H1 (cell line): Measurements from ENCODE around the gene CD79A. TPM values are rescaled to one million over a fixed set of nuclear protein-coding genes. Genes with fewer than 3 reads are reported as not detected.

Source experiments
- CTCF ChIA-PET: fragments of 300-600 bp; sonication (Branson Sonifier 250); formaldehyde crosslinking; loops from one replicate; lab custom pipeline; 2021; ENCODE audit not compliant: partially characterized antibody; lab: Charles Lee
- POLR2A ChIA-PET: fragments of 300-600 bp; sonication (Branson Sonifier 250); formaldehyde crosslinking; loops from one replicate; lab custom pipeline; 2021; ENCODE audit warnings: inconsistent platforms; ENCODE audit not compliant: partially characterized antibody; lab: Charles Lee
- DNase-seq, 2 experiments: peaks; one replicate each; pipeline versions ENCODE4 v3.0.0 to v3.0.0-alpha.2; 2010 to 2022; ENCODE audit warnings: low spot score in 2 of 2, low read depth in 1 of 2, mixed read lengths in 1 of 2
- FAIRE-seq: peaks from 2 replicates; lab custom pipeline; 2011; peaks lifted over from hg19 to GRCh38; lab: Jason Lieb, UNC
- H2AFZ ChIP-seq: 2 replicates; pipeline ENCODE4 v1.8.1; 2012; ENCODE audit warnings: low read length, inconsistent platforms
- H2AK5ac ChIP-seq: 2 replicates; pipeline ENCODE4 v1.6.1; 2013; ENCODE audit warnings: low read depth, low read length
- H2BK120ac ChIP-seq: replicated peaks from 2 replicates; pipeline ENCODE3; 2013; ENCODE audit warnings: low read depth, low read length, inconsistent platforms
- H2BK12ac ChIP-seq: 2 replicates; pipeline ENCODE4 v1.6.1; 2013; ENCODE audit warnings: low read depth, low read length
- H2BK15ac ChIP-seq: 2 replicates; pipeline ENCODE4 v1.6.1; 2013; ENCODE audit warnings: low read length
- H2BK20ac ChIP-seq: 2 replicates; pipeline ENCODE4 v1.6.1; 2013; ENCODE audit warnings: low read length
- H2BK5ac ChIP-seq: 2 replicates; pipeline ENCODE4 v1.6.1; 2013; ENCODE audit warnings: low read depth, low read length
- H3K14ac ChIP-seq: 2 replicates; pipeline ENCODE4 v1.6.1; 2013; ENCODE audit warnings: inconsistent platforms; ENCODE audit not compliant: insufficient read length
- H3K18ac ChIP-seq: 2 replicates; pipeline ENCODE4 v1.6.1; 2013; ENCODE audit warnings: low read length; ENCODE audit errors: extremely low read depth
- H3K23ac ChIP-seq: 2 replicates; pipeline ENCODE4 v1.6.1; 2013; ENCODE audit warnings: inconsistent platforms; ENCODE audit not compliant: insufficient read length
- H3K23me2 ChIP-seq: 2 replicates; pipeline ENCODE4 v1.6.1; 2013; ENCODE audit warnings: low read depth, low read length
- H3K27ac ChIP-seq: 2 replicates; pipeline ENCODE4 v1.6.1; 2011; ENCODE audit warnings: low read depth, low read length, inconsistent platforms
- H3K27me3 ChIP-seq, 4 experiments: replicated peaks in 1 of 4; 1 replicate in 1 of 4; 2 replicates in 3 of 4; pipeline versions ENCODE4 v1.6.1 to v1.8.1; 2011 to 2013; ENCODE audit warnings: low read length in 3 of 4, mild to moderate bottlenecking in 3 of 4, inconsistent platforms in 2 of 4, mixed read lengths in 2 of 4, moderate library complexity in 1 of 4; ENCODE audit not compliant: control insufficient read depth in 3 of 4, insufficient read depth in 3 of 4; ENCODE audit errors: extremely low read depth in 1 of 4
- H3K36me3 ChIP-seq, 4 experiments: 2 replicates each; pipeline versions ENCODE4 v1.6.1 to v1.8.1; 2011 to 2013; ENCODE audit warnings: mild to moderate bottlenecking in 4 of 4, low read length in 3 of 4, moderate library complexity in 2 of 4, control low read depth in 1 of 4, inconsistent platforms in 1 of 4; ENCODE audit not compliant: insufficient read depth in 4 of 4, control insufficient read depth in 2 of 4
- H3K4ac ChIP-seq: replicated peaks from 2 replicates; pipeline ENCODE3; 2013; ENCODE audit warnings: low read length, low read depth, mixed read lengths, inconsistent platforms; ENCODE audit not compliant: insufficient read length
- H3K4me1 ChIP-seq, 4 experiments: replicated peaks in 1 of 4; 1 replicate in 1 of 4; 2 replicates in 3 of 4; pipeline versions ENCODE4 v1.6.1 to v1.8.1; 2011 to 2013; ENCODE audit warnings: low read length in 3 of 4, inconsistent platforms in 2 of 4, mixed read lengths in 1 of 4; ENCODE audit not compliant: insufficient read depth in 4 of 4, control insufficient read depth in 3 of 4
- H3K4me2 ChIP-seq, 2 experiments: 2 replicates each; pipeline versions ENCODE4 v1.6.1 to v1.8.1; 2011 to 2013; ENCODE audit warnings: low read depth in 2 of 2, low read length in 2 of 2, control low read depth in 1 of 2, inconsistent platforms in 1 of 2, mild to moderate bottlenecking in 1 of 2; ENCODE audit not compliant: insufficient read depth in 1 of 2
- H3K4me3 ChIP-seq, 4 experiments: fragments of 200-600, 300-600 bp in 1 of 4; sonication (generic), shearing (Covaris generic), sonication (Bioruptor Twin) in 1 of 4; 2 replicates each; pipeline versions ENCODE4 v1.5.1 to v1.8.1; 2011 to 2016; ENCODE audit warnings: low read length in 4 of 4, low read depth in 3 of 4, control low read depth in 2 of 4, inconsistent platforms in 2 of 4, mild to moderate bottlenecking in 2 of 4, mixed read lengths in 1 of 4, moderate library complexity in 1 of 4; ENCODE audit not compliant: insufficient read depth in 2 of 4; ENCODE audit errors: extremely low read depth in 1 of 4
- H3K56ac ChIP-seq: replicated peaks from 2 replicates; pipeline ENCODE3; 2013; ENCODE audit warnings: low read depth, mild to moderate bottlenecking, mixed read lengths, low read length, inconsistent platforms; ENCODE audit not compliant: insufficient read length
- H3K79me1 ChIP-seq: 2 replicates; pipeline ENCODE4 v1.6.1; 2013; ENCODE audit warnings: low read depth, low read length, control low read depth
- H3K79me2 ChIP-seq, 2 experiments: 2 replicates each; pipeline versions ENCODE4 v1.6.1 to v1.8.1; 2012 to 2013; ENCODE audit warnings: low read length in 2 of 2, mild to moderate bottlenecking in 2 of 2, inconsistent platforms in 1 of 2; ENCODE audit not compliant: insufficient read depth in 2 of 2, control insufficient read depth in 1 of 2
- H3K9ac ChIP-seq, 4 experiments: replicated peaks in 1 of 4; 1 replicate in 1 of 4; 2 replicates in 3 of 4; pipeline versions ENCODE4 v1.6.1 to v1.8.1; 2011 to 2013; ENCODE audit warnings: low read depth in 3 of 4, low read length in 3 of 4, control low read depth in 2 of 4, mild to moderate bottlenecking in 2 of 4, moderate library complexity in 2 of 4, inconsistent platforms in 1 of 4; ENCODE audit errors: extremely low read depth in 1 of 4
- H3K9me3 ChIP-seq, 2 experiments: 2 replicates each; pipeline versions ENCODE4 v1.6.1 to v1.8.1; 2012 to 2013; ENCODE audit warnings: mild to moderate bottlenecking in 2 of 2, moderate library complexity in 2 of 2, control low read depth in 1 of 2, inconsistent platforms in 1 of 2, low read depth in 1 of 2, low read length in 1 of 2, mixed read lengths in 1 of 2; ENCODE audit not compliant: insufficient read depth in 2 of 2
- H4K20me1 ChIP-seq, 2 experiments: replicated peaks in 1 of 2; 2 replicates each; pipeline versions ENCODE3 to v1.8.1; 2011 to 2013; ENCODE audit warnings: inconsistent platforms in 2 of 2, low read length in 2 of 2, mild to moderate bottlenecking in 1 of 2; ENCODE audit not compliant: insufficient read depth in 2 of 2, control insufficient read depth in 1 of 2
- H4K5ac ChIP-seq: 2 replicates; pipeline ENCODE4 v1.6.1; 2013; ENCODE audit warnings: low read length, low read depth, mixed read lengths, inconsistent platforms; ENCODE audit not compliant: insufficient read length
- H4K8ac ChIP-seq: 2 replicates; pipeline ENCODE4 v1.8.0; 2013; ENCODE audit warnings: mild to moderate bottlenecking, moderate library complexity, low read length, inconsistent platforms; ENCODE audit not compliant: insufficient read depth; ENCODE audit errors: extremely low read depth
- H4K91ac ChIP-seq: replicated peaks from 2 replicates; pipeline ENCODE3; 2013; ENCODE audit warnings: low read length, mixed read lengths, inconsistent platforms; ENCODE audit not compliant: insufficient read length
- E2F6 ChIP-seq: IDR thresholded peaks from 2 replicates; pipeline ENCODE4 v1.6.1; 2012; ENCODE audit warnings: inconsistent platforms
- EGR1 ChIP-seq: IDR thresholded peaks from 2 replicates; pipeline ENCODE4 v1.6.1; 2011; ENCODE audit warnings: low read depth, low read length, borderline replicate concordance
- WGBS, 2 experiments: shearing (Covaris generic) in 1 of 2; methylation state at CpG; one replicate each; pipeline versions ENCODE4 v1.1.6 to v1.1.7; 2013 to 2015; ENCODE audit warnings: low lambda C conversion rate in 2 of 2, mixed read lengths in 2 of 2, inconsistent platforms in 1 of 2, low coverage in 1 of 2, missing lambda C conversion rate in 1 of 2; ENCODE audit not compliant: insufficient replicate concordance in 2 of 2, insufficient coverage in 1 of 2, insufficient read length in 1 of 2; ENCODE audit errors: extremely low coverage in 1 of 2, missing lambda C conversion rate in 1 of 2; 5-methylcytosine and 5-hydroxymethylcytosine counted together
- polyA plus RNA-seq, 7 experiments: library from polyadenylated mRNA; depleted of rRNA in 3 of 7; stranded (reverse) in 5 of 7; unstranded in 2 of 7; fragments of >200 nt in 5 of 7; fragments of 200-250 nt in 2 of 7; gene quantifications; 1 replicate in 5 of 7; 2 replicates in 1 of 7; 4 replicates in 1 of 7; pipeline versions ENCODE4 v1.2.1 to v1.2.3, GENCODE V29; 2011 to 2013; ENCODE audit warnings: missing spikeins in 2 of 7, mixed read lengths in 2 of 7
- total RNA-seq: library from RNA; stranded (reverse); fragmentation: NEBNext Ultra II Directional; extraction: Animal tissue kit (Norgen Biotek cat#: 25700); gene quantifications from 2 replicates; pipeline ENCODE4 v1.2.1, GENCODE V29; 2021

CD79A gene
- total and polyA plus RNA-seq, 2 of the 8 experiments (the other 6 are each of a cell fraction or from before 2014, with no cell fraction given) = 0.54 to 0.77 TPM

GRCh38 chr19:41892173-41892902 is 15.3 kb downstream of the CD79A start:
- H3K79me1 ChIP-seq = no peaks in the 10 kb centered on the region
- H3K4me2 ChIP-seq = no peak overlapping the region
- DNase-seq (no peak), FAIRE-seq (no peak)
- H3K4ac ChIP-seq = no peak overlapping the region
- H2AK5ac ChIP-seq = no peak overlapping the region
- H3K27ac ChIP-seq = no peak overlapping the region
- H3K23ac ChIP-seq = no peak overlapping the region
- H3K27me3 ChIP-seq = no peaks in the 10 kb centered on the region
- no peak overlapping the region for H3K4me3 ChIP-seq
- CTCF ChIA-PET = interaction anchor here (0.7 to 2.5 kb wide), 4 partner anchors 10 to 66 kb away, joined by 3 to 12 read pairs (median 5); no protein-coding TSS in a partner anchor
- peak overlapping the region; percentile 14; the same call in 1 of the 2 replicates for H4K8ac ChIP-seq
- no peak overlapping the region for H2BK20ac ChIP-seq
- no peak overlapping the region for H4K5ac ChIP-seq
- peaks cover 0 to 6% of the 10 kb centered on the region in 2 experiments for H4K20me1 ChIP-seq
- H3K79me2 ChIP-seq = no peaks in the 10 kb centered on the region
- H3K56ac ChIP-seq = no peak overlapping the region
- POLR2A ChIA-PET = interaction anchor here (1.3 to 13.9 kb wide), 3 partner anchors 14 to 32 kb away, joined by 3 to 298 read pairs (median 6); no protein-coding TSS in a partner anchor
- H3K18ac ChIP-seq = no peak overlapping the region
- TF ChIP-seq E2F6 (peak; percentile 43; the same call in 1 of the 2 replicates), EGR1 (no peak)
- H3K9ac ChIP-seq = no peak overlapping the region
- no peak overlapping the region for H2BK120ac ChIP-seq
- H4K91ac ChIP-seq = no peak overlapping the region
- peaks cover 0 to 15% (median 10%) of the 10 kb centered on the region in 4 experiments; a peak in 6 of 7 replicates for H3K4me1 ChIP-seq
- 91% methylated on average over 28 of the region's 34 CpGs; no CpG with 5 or more reads in 1 of the 2 experiments for WGBS, 2 experiments
- H2AFZ ChIP-seq = no peak overlapping the region
- H3K14ac ChIP-seq = no peak overlapping the region
- H3K9me3 ChIP-seq = no peaks in the 10 kb centered on the region
- peaks cover 0 to 2% (median 0%) of the 10 kb centered on the region in 4 experiments; a peak in 3 of 8 replicates for H3K36me3 ChIP-seq
- H2BK5ac ChIP-seq = no peak overlapping the region
- H2BK15ac ChIP-seq = no peak overlapping the region
- no peak overlapping the region for H2BK12ac ChIP-seq
- H3K23me2 ChIP-seq = no peaks in the 10 kb centered on the region
